ENCODE data around the gene ICA1.
"Not testable (repeated sequence)": the region's sequence is repeated elsewhere in the genome, so short reads cannot be mapped to it uniquely, and the experiment has no call there.

ICA1 gene

DNA sequence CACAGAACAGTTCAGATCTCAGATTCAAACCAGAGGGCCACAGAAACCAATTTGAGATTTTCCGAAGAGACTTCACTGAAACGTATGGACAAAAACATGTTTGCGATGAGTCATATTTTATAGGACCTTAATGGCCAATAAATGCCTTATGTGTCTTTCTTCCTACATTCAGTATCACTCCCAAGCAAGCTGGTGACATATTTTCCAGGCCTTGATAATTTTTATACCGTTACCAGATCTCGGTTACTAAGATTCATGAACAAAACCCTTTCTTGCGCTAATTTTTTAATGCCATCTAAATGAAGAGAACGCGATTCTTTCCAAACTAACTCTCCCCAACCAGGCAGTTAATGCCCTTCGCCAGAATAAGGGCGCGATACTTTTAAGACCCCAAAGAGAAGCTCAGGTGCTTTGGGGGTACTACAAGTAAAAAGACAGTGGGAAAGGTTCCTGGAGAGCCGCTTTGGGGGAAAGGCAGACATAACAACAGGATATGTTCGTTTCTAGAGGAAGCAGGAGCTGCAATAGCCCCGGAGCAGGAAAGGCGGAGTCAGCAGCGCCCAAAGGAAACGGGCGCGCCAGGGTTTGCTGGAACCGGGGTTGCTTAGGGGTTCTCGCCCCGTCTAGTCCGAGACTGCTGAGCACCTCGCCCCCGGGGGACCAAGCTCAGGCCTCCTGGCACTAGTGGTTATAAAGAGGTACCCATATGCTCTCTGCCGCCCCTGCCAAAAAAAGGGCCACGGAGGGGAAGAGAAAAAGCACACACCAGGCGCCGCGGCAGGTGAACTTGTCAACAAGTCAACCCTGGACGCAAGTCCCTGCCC lies 884 bp downstream of the ICA1 start:
- no peak for DNase-seq

DNA sequence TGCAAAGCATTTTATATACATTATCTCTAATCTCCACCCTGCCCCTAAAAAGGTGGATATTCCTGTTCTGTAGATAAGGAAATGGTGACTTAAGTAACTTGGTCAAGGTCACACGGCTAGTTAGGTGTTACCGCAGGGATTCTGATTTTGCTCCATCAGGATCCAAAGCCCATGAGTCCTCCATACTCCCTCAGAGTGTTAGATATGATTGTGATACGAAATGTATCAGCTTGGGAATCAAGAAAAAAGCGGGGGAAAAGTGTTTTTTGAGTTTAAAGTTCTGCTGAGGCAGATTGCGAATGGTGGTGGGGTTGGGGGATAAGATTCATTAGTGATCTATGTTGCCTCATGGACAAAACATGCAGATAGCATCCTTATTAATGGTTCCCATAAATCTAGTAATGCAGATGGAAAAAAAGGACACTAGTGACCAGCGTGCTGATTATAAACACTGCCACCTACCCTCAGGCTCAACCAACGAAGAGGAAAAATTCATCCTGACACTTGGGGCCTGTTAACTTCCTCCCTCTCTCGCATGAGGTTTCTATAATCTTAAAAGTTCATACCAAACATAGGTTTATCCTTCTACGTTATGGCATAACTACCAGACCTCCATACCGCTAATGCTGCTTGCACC lies 2.3 kb downstream of the ICA1 start:
- no peak for DNase-seq

DNA sequence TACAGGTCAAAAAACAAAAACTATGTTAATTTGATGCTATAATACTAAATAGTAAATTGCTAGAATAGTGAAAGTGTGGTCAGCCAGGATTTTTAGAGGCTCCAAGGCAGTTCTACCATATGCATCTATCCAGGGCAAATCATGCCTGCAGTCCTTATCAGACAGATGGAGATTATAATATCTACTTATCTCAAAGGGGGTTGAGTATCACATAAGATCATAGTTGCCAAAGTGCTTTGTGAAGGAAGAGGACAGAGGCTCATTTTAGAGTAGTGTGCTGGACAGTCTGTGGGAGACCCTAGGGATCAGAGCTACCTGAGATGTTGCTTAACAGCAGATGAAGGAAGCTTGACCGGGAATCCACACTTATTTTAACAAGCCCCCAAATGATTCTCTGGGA lies 3.2 kb downstream of the ICA1 start:
- DNase-seq: no peak

DNA sequence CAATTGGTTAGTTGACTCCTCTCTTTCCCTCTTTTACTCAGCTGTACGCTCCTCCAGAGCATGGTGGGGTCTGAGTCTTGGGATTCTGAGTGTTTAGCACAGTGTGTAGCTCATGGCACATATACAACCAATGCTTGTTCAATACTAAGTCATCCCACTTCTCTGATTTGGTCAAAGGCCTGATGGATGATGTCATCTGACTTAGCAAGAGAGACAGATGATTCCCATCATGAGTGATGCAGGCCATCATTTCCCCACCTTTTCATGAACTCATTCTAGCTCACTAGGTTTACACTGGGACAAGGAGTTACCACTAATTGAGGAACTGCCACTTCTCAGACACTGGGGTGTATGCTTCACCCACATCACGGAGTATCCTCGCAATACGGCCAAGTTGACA lies 3.8 kb downstream of the ICA1 start:
- no peak for DNase-seq

DNA sequence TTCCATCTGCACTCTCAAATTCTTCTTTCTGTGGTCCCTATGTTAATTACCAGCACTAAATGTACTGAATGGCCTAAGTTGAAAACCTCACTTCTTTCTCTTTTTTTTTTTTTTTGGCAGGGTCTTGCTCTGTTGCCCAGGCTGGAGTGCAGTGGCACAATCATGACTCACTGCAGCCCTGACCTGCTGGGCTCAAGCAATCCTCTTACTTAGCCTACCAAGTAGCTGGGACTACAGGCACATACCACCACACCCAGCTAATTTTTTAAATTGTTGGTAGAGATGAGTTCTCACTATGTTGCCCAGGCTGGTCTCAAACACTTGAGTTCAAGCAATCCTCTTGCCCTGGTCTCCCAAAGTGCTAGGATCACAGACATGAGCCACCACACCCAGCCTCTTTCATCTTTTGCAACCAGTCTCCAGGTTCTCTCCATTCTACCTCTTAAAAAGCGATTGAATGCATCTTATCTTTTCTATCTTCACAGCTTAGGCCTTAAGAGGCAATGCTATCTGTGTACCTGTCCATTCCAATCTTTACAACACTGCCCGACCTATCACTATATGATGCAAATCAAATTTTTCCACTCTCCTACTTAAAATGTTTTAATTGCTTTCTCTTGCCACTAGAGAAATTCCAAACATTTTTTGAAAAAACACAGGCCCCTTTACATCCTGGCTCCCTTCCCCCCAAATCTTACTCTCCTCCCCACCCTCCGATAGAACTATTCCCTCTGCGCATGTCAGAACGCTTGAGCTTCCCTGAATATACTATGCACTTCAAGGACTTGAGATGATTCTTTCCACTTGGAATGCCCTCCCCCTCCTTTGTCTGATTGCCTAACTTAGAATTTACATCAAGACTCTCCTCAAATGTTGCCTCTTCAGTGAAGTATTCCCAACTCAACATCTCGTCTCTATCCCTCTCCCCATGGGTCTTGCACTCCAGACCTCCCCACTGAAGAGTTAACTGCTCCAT lies 6.0 kb downstream of the ICA1 start:
- DNase-seq: no peak

DNA sequence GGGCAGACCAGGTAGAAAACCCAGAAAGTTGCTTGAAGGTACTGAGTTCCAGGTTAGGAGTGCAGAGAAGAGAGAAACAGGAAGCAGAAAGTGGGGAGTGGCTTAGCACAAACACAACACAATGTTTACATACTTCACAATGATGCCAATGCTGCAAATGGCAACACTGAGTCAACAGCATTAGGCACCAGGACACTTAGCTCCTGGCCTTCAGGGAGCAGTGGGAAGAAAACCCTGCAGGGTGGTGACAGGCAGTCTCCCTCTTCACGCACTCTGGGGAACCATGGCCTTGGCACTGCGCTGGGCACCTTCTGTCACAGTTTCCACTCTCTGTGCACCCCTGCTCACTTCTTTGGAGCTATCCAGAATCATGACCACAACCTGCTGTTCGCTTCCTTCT lies 7.3 kb downstream of the ICA1 start:
- no peak for DNase-seq

DNA sequence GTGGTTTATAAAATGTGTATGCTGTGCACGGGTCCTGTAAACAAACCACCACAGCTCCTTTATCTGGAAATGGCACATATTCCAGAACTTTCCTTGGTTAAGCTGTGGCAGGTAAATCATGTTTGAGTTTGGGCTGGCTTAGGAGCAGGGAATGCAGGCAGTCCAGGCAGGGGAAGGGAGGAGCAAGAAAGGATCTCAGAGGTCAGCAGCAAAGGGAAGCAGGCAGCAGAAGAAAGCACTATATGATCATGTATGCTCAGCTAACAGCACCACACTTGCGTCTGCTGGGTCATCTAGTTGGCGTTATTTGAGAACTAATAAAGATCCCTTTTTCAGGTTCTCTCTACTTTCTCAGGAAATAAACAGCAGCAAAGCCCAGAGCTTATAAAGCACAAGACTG lies 7.8 kb downstream of the ICA1 start:
- no peak for DNase-seq

DNA sequence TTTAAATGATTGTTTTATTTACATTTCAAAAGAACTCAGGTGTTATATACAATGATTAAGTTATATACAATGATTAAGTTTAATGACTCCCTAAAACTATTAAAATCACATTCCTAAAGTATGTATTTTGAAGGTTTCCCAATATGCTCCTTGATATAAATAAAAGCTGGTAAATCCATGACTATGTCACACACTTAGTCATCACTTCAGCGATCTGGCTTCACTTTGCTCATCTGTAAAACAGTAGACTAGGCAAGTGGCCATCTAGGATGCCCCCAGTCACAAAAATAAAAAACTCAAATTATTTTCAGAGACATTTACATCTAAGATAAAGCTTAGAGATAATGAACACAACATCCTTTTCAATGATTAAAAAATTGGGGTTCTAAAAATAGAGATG lies 10.8 kb downstream of the ICA1 start:
- DNase-seq: no peak

DNA sequence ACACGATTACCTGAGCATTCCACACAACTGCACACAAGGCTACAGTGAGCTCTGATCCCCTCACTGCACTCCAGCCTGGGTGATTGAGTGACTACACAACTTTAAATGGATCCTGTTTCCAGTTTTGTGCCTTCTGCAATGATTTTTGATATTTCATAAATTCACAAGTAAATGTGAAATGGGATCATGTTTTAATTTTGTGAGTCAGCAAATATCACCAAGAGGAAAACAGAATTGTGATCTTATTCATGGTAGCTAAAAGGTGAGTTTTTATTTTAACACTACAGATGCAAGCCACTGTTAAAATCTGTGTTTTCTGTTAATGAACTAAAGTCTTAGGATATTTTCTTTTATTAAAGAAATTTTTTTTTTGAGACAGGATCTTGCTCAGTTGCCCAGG lies 11.4 kb downstream of the ICA1 start:
- no peak for DNase-seq

DNA sequence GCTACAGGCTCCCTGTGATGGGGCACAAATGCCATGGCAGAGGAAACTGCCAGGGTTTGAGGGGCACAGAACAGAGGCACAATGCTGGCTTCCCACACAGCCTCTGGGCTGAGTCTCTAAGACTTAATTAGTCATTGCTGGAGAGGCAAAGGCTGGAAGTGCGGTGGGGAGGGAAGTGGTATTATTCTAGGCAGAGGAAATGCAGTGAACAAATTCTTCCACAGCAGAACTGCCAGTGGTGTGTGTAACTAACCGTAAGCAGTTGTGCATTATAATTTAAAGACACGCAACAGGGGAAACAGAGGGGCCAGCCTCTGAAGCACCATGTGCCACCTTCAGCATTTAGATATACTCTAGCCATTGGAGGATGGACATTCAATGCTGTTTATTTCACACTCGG lies 12.8 kb downstream of the ICA1 start:
- DNase-seq: no peak

DNA sequence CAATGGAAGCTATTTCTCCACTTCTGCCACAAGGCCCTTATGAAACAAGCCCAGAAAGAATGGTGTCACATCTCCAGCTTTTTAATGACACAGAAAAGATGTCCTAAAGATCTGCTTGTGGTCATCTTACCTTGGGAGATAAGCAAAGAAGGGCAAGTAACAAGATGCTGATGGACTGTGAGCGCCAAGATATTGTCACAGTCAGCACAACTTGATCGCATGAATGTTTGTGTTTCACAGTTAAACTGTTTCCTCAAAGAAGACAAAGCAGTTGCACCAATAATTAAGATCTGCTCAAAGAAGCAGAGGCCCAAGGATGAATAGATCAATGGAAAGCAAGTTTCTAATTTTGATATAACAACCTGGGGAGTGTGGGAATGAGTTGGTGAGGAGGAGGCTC lies 15.9 kb downstream of the ICA1 start:
- DNase-seq: no peak

DNA sequence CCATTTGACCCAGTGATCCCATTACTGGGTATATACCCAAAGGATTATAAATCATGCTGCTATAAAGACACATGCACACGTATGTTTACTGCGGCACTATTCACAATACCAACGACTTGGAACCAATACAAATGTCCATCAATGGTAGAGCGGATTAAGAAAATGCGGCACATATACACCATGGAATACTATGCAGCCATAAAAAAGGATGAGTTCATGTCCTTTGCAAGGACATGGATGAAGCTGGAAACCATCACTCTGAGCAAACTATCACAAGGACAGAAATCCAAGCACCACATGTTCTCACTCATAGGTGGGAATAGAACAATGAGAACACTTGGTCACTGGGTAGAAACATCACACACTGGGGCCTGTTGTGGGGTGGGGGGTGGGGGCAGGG lies 16.9 kb downstream of the ICA1 start:
- DNase-seq: not testable (repeated sequence)

DNA sequence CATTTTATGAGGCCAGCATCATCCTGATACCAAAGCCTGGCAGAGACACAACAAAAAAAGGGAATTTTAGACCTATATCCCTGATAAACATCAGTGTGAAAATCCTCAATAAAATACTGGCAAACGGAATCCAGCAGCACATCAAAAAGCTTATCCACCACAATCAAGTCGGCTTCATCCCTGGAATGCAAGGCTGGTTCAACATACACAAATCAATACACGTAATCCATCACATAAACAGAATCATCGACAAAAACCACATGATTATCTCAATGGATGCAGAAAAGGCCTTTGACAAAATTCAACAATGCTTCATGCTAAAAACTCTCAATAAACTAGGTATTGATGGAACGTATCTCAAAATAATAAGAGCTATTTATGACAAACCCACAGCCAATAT lies 18.9 kb downstream of the ICA1 start:
- DNase-seq: not testable (repeated sequence)

DNA sequence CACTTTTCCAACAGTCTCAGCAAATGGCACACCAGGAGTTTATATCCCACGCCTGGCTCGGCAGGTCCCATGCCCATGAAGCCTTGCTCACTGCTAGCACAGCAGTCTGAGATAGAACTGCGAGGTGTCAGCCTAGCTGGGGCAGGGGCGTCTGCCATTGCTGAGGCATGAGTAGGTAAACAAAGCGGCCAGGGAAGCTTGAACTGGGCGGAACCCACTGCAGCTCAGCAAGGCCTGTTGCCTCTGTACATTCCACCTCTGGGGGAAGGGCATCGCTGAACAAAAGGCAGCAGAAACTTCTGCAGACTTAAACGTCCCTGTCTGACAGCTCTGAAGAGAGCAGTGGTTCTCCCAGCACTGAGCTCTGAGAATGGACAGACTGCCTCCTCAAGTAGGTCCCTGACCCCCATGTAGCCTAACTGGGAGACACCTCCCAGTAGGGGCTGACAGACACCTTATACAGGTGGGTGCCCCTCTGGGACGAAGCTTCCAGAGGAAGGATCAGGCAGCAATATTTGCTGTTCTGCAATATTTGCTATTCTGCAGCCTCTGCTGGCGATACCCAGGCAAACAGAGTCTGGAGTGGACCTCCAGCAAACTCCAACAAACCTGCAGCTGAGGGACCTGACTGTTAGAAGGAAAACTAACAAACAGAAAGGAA lies 22.1 kb downstream of the ICA1 start:
- DNase-seq: not testable (repeated sequence)

DNA sequence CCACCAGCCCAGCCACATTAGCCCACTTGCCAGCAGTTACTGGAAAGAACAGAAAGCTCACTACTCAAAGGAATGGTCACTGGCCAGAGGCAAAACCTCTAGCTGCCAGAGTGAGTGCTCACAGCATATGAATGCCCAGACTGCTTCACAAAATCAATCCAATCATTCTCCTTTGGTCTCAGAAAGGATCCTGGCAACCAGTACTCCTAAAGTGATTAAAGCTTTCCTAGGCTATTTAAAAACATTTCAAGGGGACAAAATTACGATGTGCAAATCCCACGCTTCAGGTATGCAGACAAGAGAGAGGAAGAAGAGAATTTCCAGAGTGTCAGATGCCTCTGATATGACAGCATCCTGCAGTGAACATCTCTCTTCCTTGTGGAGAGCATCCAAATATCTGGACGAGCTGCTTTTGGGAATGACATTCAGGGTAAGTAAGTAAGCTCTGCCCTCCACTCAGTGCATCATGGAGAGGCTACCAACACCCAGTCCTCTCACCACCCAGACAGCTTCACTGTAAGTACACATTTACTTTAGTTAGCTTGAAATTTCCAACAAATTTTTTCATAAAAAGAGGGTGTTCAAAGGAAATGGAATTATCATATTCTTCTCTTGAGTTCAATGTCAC lies 25.1 kb downstream of the ICA1 start:
- no peak for DNase-seq

DNA sequence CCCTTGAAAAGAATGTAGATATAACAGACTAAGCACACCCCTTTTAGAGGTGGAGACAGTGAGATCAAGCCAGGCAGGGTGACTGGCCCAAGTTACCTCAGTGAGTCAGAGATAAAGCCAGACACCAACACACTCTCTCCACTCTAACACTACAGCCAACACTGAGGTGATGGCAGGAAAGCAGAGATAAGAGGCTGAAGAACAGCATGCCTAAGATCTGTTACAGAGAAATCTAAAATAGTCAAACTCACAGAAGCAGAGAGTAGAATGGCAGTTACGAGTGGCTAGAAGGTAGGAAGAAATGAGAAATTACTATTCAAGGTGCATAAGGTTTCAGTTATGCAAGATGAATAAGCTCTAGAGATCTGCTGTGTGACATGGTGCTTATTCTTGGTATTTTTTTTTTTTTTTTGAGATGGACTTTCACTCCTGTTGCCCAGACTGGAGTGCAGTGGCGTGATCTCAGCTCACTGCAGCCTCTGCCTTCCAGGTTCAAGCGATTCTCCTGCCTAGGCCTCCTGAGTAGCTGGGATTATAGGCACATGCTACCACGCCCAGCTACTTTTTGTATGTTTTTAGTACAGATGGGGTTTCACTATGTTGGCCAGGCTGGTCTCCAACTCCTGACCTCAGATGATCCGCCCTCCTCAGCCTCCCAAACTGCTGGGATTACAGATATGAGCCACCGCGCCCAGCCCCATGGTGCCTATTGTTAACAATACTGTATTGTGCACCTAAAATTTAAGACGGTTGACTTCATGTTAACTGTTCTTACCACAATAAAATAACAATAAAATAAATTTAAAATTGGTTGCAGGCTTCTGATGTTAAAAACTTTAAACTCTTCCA lies 28.7 kb downstream of the ICA1 start:
- DNase-seq: no peak

DNA sequence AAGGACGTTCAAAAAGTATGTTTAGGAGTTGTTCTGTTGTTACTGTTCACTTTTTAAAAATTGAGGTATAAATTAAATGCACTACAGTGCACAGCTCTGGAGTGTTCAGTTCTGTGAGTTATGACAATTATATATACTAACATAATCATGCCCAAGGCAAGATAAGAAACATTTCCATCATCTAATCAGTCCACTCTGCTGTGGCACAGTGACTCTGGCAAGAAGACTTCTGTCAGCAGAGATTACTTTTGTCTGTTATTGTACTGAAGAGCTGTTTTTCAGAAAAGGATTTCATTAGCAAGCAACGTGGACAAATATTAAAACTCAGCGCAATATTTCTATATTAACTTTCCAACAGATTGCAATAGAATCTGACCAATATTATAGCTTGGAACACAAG lies 32.0 kb downstream of the ICA1 start:
- DNase-seq: no peak

DNA sequence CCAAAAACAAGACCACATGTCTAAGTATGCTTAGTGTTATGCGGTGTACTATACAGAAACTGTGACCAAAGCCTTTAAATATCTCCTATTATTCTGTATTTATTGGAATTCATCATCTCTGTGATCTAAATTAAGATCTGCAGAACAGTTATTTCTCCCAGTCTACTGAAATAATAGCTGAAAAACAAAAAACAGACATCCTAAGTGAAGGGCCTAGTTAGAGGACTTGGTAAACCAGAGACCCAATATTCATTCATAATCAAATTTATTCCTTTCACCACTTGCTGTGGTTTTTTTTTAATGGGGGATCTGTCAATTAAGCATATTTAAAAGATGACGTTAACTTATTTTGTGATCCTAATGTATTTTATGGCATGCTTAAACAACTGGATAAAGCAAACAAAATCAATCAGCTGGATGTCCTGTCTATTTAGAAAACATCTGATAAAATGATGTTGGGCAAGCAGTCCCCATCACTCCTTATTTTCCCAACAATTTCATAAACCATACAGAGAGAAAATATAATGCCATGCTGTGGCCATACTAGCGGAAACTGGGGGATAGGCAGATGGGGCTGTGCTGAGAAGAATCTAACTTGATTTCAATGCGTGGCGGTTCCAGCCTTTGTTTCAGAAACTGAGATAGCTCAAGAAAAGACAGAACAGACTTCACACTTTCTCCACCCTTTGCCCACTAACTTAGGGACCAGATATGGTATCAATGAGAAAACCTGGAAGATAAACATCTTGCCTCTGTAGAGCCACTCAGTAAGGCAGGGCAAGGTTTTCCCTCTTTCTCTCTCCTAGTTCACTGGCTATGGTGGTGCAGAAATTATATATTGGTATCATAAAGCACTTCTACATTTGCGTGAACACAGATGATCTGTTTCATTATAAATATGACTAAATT lies 32.9 kb downstream of the ICA1 start:
- no peak for DNase-seq

DNA sequence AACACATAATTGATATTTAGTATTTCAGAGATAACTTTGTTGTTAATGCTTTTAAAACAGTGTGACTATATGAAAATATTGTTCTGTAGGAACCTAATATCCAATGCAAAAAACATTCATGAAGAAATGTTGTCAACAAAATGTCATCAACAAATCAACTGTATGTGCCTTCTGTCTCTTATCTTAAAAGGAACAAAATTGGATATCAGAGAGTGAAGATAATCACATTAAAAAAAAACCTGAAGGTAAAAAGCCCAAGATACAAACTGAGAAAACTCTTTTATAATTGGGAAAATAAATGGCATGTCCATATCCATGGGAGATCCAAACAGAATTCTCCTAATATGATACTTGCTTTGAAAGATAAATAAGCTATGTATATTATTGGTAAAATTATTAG lies 33.9 kb downstream of the ICA1 start:
- DNase-seq: no peak

DNA sequence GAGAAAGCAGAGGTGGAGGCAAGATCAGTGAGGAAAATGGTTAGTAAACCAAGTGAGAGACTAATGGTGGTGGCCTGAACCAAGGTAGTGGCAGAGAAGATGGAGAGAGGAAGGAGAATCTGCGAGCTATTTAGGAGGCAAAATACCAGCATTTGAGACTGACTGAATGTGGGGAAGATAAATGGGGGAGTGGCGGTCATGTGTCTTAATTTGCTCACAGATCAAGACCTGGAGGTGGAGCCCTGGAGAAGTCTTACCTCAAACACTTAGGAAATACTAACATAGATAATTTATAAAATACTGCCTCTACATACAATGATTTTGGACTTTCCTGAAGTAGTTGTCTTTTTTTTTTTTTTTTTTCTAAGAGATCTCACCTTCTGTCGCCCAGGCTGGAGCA lies 34.7 kb downstream of the ICA1 start:
- no peak for DNase-seq

All from activated CD4-positive, alpha-beta T cell treated with anti-CD3 and anti-CD28 coated beads for 1 hour (primary cell).